Activated naive CD4-positive, alpha-beta T cell treated with anti-CD3 and anti-CD28 coated beads, Interleukin-2, amount 50 U/mL, for 72 hours (primary cell): ENCODE results near the gene SMG6. TPM values are rescaled to one million over a fixed set of nuclear protein-coding genes. Genes with fewer than 3 reads are reported as not detected.

Experiments
- ATAC-seq, 2 donors: fragments of 150-1000 bp; cut with Tn5 transposase; 2 replicates each; pipeline ENCODE4 v1.10.0; 2021; ENCODE audit warnings: mild to moderate bottlenecking in 2 of 2, moderate library complexity in 2 of 2
- DNase-seq, 2 donors: peaks; one replicate each; pipeline ENCODE4 v3.0.0; 2021 to 2022; ENCODE audit warnings: low spot score in 2 of 2
- H3K27ac Mint-ChIP-seq, 2 donors: one replicate each; pipeline ENCODE4 v1.8.0; 2022; ENCODE audit warnings: mild to moderate bottlenecking in 2 of 2, mixed read lengths in 2 of 2
- H3K36me3 Mint-ChIP-seq, 2 donors: one replicate each; pipeline ENCODE4 v1.8.0; 2022; ENCODE audit warnings: mixed read lengths in 2 of 2
- H3K9me3 Mint-ChIP-seq, 2 donors: one replicate each; pipeline ENCODE4 v1.8.0; 2022; ENCODE audit warnings: mixed read lengths in 2 of 2
- total RNA-seq, 2 donors: library from RNA; stranded (reverse); gene quantifications; one replicate each; pipeline ENCODE4 v1.2.3, GENCODE V29; 2022

SMG6 gene
- total RNA-seq, 2 donors from 2014 or later, result 40.1 to 45.2 TPM

DNA sequence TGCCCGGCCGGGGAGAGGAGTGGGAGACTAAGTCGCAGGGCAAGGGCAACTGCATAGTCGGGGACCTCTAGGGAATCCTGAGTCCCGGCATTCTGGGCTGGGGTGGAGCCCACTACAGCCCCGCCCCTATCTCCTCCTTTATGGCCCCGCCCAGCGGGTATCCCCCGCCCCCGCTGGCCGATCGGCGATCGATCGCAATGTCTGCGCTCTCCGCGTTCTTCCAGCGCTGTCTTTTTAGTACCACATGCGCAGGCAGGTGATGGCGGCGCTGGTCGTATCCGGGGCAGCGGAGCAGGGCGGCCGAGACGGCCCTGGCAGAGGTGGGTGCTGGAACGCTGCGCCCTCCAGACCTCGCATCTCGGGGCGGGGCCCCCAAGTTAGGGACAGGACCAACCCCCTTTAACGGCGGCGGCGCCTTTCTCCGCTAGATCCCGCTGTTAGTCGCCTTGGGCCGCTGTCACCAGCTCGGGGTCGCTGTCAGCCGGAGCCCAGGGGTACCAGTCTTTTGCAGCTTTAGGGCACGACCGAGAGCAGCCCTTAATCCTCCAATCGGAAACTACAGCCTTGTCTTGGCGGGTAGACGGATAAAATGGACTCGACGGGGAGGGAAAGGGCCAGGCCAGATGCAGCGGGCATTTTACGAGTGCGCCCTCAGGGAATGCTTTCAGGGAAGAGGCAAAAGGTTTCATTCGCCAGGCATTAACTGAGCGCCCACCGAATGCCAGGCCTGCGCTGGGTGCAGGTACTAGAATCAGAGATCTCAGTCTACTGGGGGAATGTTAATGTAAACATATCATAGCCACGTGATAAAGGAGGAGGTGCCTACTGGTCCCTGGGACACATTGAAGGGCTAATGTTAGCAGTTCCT, 273.4 kb downstream of the SMG6 start, which contains the start of gene DPH1:
Gene DPH1, plus strand, starts transcription at position 243 of the 868 bp plus-strand sequence. Its CDS starts 17 bp downstream, at position 260.
- Mint-ChIP-seq H3K9me3 (no peaks in the 10 kb centered on the region), H3K36me3 (peaks cover 0 to 7% of the 10 kb centered on the region in 2 donors), H3K27ac (peak within 1 kb of the TSS; percentile 81 to 93)
- ATAC-seq (peak; percentile 89 to 91), DNase-seq (peak; percentile 83 to 88)

DNA sequence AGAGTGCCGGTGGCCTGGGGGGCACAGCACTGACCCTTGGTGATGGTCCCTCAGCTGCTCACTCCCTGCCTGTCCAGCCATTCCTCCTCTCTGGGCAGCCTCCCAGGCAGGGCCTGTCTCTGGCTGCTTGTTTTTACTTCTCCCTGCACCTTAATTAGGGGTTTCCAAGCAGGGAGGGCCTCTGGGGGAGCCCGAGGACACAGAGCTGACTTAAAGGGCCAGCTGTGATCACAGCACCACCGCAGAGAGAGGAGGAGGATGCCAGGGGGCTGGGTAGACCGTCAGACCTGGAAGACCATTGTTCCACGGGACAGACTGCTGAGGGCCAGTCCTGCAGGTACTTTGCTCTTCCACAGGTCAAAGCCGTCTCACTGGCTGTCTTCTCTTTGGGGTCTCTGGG, 274.8 kb downstream of the SMG6 start:
- H3K27ac Mint-ChIP-seq, result no peak overlapping the region
- ATAC-seq (no peak), DNase-seq (no peak)
- H3K9me3 Mint-ChIP-seq, result no peaks in the 10 kb centered on the region
- H3K36me3 Mint-ChIP-seq, result peaks cover 0 to 7% of the 10 kb centered on the region in 2 donors

DNA sequence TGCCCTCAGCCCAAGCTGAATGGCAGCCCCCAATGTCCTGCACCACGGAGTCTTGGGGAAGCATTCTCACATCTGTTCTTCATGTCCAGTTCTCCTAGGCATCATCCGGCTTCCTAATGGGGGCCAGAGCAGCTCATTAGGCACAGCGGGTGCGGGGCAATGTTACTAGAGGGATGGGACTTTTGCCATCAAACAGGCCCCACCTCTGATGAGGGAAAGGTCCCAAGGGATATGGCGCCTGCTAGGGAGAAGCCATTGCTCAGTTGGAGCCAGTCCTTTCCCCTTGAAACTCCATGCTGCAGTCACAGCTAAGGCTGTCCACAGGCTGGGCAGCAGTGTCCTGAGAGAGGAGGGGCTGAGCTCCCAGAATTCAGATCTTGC, 275.4 kb downstream of the SMG6 start:
- ATAC-seq (no peak), DNase-seq (no peak)
- Mint-ChIP-seq H3K27ac (no peak overlapping the region), H3K36me3 (peaks cover 0 to 7% of the 10 kb centered on the region in 2 donors), H3K9me3 (no peaks in the 10 kb centered on the region)

DNA sequence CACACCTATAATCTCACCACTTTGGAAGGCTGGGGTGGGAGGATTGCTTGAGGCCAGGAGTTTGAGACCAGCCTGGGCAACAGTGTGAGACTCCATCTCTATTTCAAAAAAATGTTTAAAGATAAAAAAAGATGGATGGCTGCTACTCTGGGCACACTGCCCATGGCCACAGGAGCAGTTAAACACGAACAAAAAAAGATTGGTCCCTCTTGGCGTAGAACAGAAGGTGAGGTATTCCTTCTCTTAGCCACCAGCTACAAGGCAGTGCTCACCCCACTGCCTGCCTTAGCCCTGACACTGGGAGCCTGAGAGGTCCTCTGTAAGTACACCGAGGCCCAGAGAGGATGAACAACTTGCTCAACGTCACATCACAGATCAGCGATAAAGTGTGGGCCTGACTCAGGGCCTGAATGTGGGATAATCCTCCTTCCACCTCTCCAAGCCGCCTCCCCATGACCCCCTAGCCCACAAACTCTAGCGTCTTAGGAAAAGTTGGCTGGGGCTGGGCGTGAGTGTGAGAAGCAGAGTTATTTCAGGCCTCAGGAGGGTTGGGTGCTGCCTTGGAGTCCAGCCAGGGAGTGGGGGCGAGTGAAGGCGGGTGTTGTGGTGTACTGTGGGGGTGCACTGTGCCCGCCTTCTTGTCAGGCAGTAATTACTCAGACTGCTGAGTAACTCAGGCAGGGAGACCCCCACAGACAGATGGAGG, 275.9 kb downstream of the SMG6 start:
- ATAC-seq (no peak), DNase-seq (no peak)
- H3K27ac Mint-ChIP-seq, result no peak overlapping the region

DNA sequence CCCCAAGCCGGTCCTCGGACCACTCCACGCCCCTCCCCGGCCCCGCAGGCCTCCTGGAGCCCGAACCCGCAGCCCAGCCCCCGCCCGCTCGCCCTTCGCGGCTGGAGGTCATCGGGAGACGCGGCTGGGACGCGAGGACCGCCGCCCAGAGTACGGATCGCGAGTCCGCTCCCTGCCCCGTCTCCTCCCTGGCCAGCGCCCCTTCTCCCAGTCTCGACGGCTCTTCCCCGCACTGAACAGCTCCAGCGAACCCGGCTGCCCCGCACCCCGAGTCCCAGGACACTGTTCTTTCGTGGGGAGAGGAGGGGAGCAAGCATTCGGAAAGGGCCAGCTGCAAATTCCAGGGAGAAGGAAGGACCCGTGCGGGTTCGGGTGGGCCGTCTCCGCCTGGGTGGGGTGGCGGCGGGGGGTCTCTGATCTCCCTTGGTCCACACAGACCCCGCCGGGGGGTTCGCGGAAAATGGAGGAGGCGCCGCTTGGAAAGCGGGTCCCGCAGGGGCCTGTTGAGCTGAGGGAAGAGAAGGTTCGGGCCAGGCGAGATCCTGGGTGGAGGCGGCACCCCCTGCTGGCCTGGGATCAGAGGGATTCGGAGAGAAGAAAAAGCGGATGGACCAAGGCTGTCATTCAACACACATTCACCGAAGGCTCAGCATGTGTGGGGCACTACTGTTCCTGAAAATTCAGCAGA, 277.8 kb downstream of the SMG6 start:
- Mint-ChIP-seq H3K27ac (no peak overlapping the region), H3K36me3 (peaks cover 0 to 7% of the 10 kb centered on the region in 2 donors), H3K9me3 (no peaks in the 10 kb centered on the region)
- DNase-seq (peak in 1 of 2 donors; percentile 37), ATAC-seq (no peak)

More for the DNA sequence above, 275.9 kb downstream of the SMG6 start:
- H3K9me3 Mint-ChIP-seq, result no peaks in the 10 kb centered on the region
- peaks cover 0 to 7% of the 10 kb centered on the region in 2 donors for H3K36me3 Mint-ChIP-seq

DNA sequence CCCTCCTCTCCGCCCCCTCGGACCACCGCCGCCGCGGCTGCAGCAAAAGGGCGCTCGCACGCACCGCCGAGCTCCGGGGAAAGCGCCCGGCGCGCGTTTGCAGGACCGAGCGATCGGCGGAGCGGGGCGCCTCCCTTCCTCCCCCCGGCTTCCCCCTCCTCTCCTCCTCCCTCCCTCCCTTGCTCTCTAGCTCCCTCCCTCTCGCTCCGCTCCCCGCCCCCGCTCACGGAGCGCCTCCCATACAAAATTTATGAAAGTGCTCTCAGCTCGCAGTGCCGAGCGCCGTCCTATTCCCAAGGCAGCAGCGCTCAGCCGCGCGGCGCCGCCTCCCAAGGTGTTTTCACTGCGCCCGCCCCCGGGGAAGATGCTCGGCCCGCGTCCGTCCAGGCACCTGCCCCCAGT, 278.4 kb downstream of the SMG6 start, which contains the start of gene RTN4RL1:
Gene RTN4RL1, minus strand, starts transcription at position 115 of the 402 bp plus-strand sequence. CDS start 469 bp downstream, outside the sequence.
- Mint-ChIP-seq H3K36me3 (peaks cover 0 to 7% of the 10 kb centered on the region in 2 donors), H3K27ac (no peak within 1 kb of the TSS), H3K9me3 (no peaks in the 10 kb centered on the region)
- DNase-seq, result peak; percentile 54 to 61
- peak in 1 of 2 donors; percentile 23 for ATAC-seq

DNA sequence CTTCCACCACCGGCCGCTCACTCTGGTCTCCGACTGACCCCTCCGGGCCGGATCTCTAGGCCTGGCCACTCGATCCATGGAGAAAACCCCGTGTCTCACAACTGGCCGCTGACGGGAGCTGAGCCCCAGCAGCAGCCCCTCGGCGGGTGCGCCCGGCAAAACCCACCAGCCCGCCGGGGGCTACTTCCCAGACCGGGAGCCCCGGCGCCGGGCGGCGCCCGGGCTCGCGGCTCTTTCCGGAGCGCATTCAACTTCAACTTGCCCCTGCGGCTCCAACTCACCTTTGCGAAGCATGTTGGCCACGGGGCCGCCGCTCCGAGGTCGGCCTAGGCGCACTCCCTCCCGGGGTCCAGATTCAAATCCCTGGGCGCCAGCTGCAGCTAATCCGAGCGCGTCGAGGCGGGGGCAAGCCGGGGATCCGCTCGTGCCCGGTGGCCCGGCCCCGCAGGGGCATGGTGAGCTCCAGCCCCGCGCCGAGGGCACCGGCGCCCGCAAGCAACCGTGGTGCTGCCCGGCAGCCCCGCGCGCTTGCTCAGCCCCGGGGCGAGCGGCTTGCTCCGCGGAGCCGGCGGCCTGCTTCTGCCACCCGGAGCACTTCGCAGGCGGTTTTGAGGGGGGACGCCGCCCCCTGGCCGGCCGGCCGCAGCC, 278.9 kb downstream of the SMG6 start:
- DNase-seq (no peak), ATAC-seq (peak in 1 of 2 donors; percentile 9)
- Mint-ChIP-seq H3K27ac (no peak overlapping the region), H3K36me3 (peaks cover 0 to 7% of the 10 kb centered on the region in 2 donors), H3K9me3 (no peaks in the 10 kb centered on the region)

DNA sequence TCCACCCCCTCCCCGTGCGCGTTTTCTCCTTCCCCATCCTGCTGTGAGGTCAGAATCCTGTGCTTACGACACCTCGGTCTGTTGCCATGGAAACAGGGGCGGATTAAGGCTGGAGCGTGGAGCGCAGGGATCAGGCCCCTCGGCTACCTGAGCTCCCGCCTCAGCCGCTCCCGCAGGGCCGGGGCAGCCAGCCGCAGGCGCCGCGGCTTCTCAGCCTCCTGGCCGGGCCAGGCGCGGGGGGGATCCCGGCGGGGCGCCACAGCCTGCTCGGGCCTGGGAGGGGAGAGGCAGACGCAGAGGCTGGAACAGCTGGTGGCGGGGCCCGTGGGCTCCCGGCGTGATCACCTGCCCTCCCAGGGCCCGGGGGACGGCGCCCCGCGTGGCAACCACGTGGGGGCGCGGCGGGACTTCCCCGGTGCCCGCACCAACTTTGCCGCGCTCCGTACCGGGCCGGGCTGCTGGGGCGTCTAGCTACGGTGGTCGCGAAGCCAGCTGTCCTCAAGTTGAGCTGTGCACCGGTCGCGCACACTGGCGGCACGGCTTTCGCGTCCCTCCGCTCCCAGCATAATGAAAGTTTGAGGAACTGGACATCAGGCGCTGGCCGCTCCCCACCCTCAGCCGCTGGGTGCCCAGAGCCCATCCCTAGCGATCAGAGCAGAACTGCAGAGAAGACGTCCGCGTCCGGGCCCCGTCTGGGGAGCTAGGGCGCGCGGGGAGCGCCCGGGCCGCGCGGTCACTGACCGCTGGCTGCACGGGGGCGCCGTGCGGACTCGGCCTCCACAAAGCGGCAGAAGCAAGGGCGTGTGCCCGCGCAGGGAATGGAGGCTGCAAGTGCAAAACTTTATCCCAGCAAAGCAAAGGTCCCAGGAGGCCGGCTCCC, 279.7 kb downstream of the SMG6 start:
- Mint-ChIP-seq H3K27ac (no peak overlapping the region), H3K36me3 (peaks cover 0 to 7% of the 10 kb centered on the region in 2 donors), H3K9me3 (no peaks in the 10 kb centered on the region)
- ATAC-seq, result no peak
- no peak for DNase-seq

DNA sequence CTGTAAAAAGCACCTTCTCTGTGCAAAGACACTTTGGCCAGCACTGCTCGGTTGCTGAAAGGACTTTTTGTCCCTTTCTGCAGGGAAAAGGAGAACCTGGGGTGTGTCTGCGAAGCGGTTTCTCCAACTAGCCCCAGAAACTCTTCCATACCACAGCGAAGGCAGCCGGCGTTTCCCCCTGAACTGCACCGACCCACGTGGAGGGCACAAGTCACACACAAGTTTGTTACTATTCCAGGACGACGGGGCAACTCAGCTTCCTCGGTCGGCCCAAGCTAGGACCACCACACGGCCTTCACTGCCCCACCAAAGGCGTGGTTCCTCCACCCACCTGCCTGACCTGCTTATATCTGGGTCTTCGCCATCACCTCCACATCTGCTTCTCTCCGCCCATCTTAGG, 280.3 kb downstream of the SMG6 start:
- ATAC-seq (no peak), DNase-seq (no peak)
- Mint-ChIP-seq H3K27ac (no peak overlapping the region), H3K9me3 (no peaks in the 10 kb centered on the region), H3K36me3 (peaks cover 0 to 7% of the 10 kb centered on the region in 2 donors)

DNA sequence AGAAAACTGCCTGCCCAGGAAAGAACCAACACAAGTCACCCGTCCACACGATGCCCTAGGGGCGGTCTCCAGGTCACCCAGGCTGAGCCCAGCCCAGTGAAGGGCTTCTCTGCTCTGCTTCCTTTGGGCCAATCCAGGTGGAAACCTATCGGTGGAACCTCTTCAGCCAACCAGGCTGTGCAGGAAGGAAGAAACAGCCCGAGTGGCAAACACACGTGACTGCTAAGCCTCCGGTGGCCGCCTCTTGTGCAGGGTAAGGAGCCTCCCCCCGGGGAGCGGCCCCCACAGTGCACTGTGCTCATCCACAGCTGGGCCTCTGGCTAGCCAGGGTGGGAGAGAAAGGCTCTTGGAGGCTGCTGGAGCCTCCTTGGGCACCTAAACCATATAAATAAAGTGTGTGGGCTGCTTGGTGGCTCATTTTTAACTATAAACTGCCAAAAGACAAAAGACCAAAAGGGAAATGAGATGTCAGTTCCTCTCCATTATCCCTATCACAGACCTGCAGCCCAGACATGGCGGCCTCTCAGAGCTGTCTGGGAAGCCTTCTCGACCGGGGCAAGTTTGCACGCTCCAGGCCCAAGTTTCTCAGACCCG, 280.8 kb downstream of the SMG6 start:
- no peak for DNase-seq
- H3K36me3 Mint-ChIP-seq, result peaks cover 0 to 7% of the 10 kb centered on the region in 2 donors
- no peak for ATAC-seq
- no peak overlapping the region for H3K27ac Mint-ChIP-seq
- H3K9me3 Mint-ChIP-seq, result no peaks in the 10 kb centered on the region

DNA sequence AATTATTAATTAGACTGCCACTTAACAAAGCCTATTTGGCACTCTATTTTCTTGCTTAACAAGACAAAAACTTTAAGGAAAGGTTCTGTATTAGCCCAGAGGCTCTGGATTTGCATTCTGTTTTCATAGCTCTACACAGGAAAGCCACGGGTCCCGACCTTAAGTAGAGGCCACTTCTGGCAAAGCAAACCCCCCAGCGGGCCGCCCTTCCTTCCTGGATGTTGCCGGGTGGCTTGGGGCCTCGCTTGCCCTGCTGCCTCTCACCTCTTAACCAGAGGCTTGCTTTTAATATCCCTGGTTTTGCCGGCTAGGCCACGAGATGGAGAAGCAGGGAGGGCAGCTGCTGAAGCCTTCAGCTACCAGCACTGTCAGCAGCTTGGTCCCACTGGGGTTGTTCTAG, 282.9 kb downstream of the SMG6 start:
- Mint-ChIP-seq H3K36me3 (peaks cover 0 to under 1% of the 10 kb centered on the region in 2 donors), H3K9me3 (no peaks in the 10 kb centered on the region), H3K27ac (no peak overlapping the region)
- DNase-seq, result no peak
- ATAC-seq, result no peak

DNA sequence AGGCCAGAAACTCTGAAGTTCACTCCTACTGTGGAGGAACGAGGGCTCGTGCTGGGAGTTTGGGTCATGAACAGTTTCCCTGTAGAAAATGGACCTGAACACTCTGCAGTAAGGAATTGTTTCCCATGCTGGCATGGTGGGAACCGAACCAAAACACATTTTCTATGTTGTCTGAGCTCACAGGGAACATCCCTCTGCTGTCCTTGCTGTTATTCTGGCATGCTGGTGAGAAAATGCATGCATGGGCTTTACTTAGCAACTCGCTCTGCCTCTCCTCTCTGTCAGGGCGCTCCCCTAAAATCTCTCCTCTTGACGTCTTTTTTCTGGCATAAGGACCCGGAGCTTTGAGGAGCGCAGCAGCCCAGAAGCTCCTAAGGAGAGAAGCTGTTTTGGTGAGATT, 283.9 kb downstream of the SMG6 start:
- H3K9me3 Mint-ChIP-seq, result no peaks in the 10 kb centered on the region
- no peaks in the 10 kb centered on the region for H3K36me3 Mint-ChIP-seq
- ATAC-seq (no peak), DNase-seq (no peak)
- no peak overlapping the region for H3K27ac Mint-ChIP-seq

DNA sequence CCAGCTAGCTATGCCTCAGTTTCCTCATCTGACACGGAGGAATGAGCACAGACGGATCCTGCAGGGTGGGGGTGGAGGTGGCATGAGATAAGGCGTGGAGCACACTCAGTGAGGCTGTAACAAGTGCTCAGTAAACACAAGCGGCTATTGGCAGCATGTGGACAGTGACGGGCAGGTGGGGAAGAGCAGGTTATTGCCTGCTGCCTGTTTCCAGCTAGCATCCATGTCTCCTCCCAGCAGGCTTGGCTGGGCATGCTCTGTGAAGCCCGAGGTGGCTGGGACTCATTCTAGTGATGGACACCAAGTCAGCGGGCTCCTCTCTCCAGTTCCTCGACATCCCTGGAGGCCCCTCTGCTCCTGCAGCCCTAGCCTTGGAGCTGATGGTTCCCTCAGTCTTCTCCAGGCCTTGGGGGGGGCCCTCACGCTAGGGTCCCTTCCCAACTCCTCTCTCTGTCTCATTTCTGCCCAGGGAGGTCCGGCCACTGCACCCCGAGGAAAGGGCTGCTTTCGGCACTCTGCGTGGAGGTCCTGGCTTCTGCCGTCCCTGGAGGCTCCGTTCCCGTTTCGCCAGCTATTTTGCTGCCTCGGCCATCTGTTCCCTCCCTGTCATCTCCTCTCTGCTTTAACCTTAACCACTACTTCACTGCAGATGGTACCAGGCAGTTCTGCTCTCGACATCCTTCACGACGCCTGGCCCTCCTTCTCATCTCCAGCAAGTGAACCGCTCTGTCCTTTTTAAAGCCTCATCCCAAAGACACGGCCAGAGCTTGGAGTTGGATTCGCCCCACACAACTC, 284.7 kb downstream of the SMG6 start:
- peaks cover 0 to 2% of the 10 kb centered on the region in 2 donors for H3K9me3 Mint-ChIP-seq
- ATAC-seq (no peak), DNase-seq (no peak)
- H3K36me3 Mint-ChIP-seq, result no peaks in the 10 kb centered on the region
- no peak overlapping the region for H3K27ac Mint-ChIP-seq

DNA sequence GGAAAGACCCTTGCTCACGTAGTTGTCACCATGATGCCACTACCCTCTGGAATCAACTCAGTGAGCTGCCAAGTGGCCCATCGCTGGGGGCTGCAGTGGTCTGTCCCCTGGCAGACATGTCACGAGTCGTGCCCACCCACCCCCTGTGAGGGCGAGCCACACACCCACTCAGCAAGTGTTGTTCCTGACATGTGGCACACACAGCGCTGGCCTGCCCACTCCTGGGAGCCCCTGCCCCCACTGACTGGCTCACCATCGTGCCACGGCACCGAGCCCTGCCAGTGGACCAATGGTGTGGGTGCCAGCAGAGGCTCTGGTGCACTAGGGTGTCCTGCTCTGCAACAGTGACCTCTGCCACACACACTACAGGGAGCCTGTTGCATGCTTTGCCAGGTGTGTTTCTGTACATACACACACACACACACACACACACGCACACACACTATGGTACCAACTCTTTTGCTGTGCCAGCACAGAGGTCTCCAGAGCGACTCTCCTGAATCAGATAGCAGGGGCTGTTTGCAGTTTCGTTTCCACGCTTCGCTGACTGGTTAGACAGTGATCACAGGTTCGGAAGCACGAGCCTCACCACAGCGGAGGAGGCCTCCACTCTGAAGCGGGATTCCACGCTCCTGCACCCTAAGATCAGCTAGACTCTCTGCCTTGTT, 286.2 kb downstream of the SMG6 start:
- peaks cover 0 to 4% of the 10 kb centered on the region in 2 donors for H3K9me3 Mint-ChIP-seq
- no peak for ATAC-seq
- H3K36me3 Mint-ChIP-seq, result no peaks in the 10 kb centered on the region
- H3K27ac Mint-ChIP-seq, result no peak overlapping the region
- DNase-seq, result no peak
